Measurements from ENCODE around the gene RIIAD1.
A peak's percentile ranks its signal among the peaks of the same experiment; 100 is the strongest.

RIIAD1 gene

GRCh38 chr1:151720125-151720524 lies 1.2 kb upstream of the RIIAD1 start:
- Histone ChIP-seq H3K9me3 (no peaks in the 10 kb centered on the region), H3K4me3 (ENCODE audit: low read depth in 1 of 2, low read length in 1 of 2) (peak overlapping the region in 1 of 2 experiments; percentile 71), H3K27me3 (peaks cover 99% of the 10 kb centered on the region), H3K27ac (no peak overlapping the region), H3K4me1 (ENCODE audit: control insufficient read depth in 1 of 2, insufficient read depth in 1 of 2, low read depth in 1 of 2, low read length in 1 of 2) (peaks cover 17 to 22% of the 10 kb centered on the region in 2 experiments), H3K36me3 (no peaks in the 10 kb centered on the region)
- no peak for TF ChIP-seq CTCF (IDR thresholded peaks at IDR 0.05)

GRCh38 chr1:151720554-151720953 lies 768 bp upstream of the RIIAD1 start:
- peaks cover 99% of the 10 kb centered on the region for H3K27me3 ChIP-seq
- no peaks in the 10 kb centered on the region for H3K36me3 ChIP-seq
- H3K4me1 ChIP-seq (ENCODE audit: control insufficient read depth in 1 of 2, insufficient read depth in 1 of 2, low read depth in 1 of 2, low read length in 1 of 2), result peaks cover 17 to 22% of the 10 kb centered on the region in 2 experiments
- no peaks in the 10 kb centered on the region for H3K9me3 ChIP-seq
- H3K27ac ChIP-seq, result peak overlapping the region; percentile 56
- TF ChIP-seq CTCF (IDR thresholded peaks at IDR 0.05), result no peak
- peak overlapping the region; percentile 37 to 71 for H3K4me3 ChIP-seq (ENCODE audit: low read depth in 1 of 2, low read length in 1 of 2)

GRCh38 chr1:151721788-151722510 lies 627 bp downstream of the RIIAD1 start:
- H3K36me3 ChIP-seq, result no peaks in the 10 kb centered on the region
- peaks cover 99% of the 10 kb centered on the region for H3K27me3 ChIP-seq
- TF ChIP-seq CTCF (IDR thresholded peaks at IDR 0.05), result no peak
- peaks cover 17 to 22% of the 10 kb centered on the region in 2 experiments for H3K4me1 ChIP-seq (ENCODE audit: control insufficient read depth in 1 of 2, insufficient read depth in 1 of 2, low read depth in 1 of 2, low read length in 1 of 2)
- H3K4me3 ChIP-seq (ENCODE audit: low read depth in 1 of 2, low read length in 1 of 2), result peak overlapping the region; percentile 50 to 71
- H3K27ac ChIP-seq, result no peak overlapping the region
- H3K9me3 ChIP-seq, result no peaks in the 10 kb centered on the region

- Histone ChIP-seq H3K27me3 (peaks cover 99% of the 10 kb centered on the region), H3K9me3 (no peaks in the 10 kb centered on the region), H3K27ac (no peak overlapping the region), H3K36me3 (no peaks in the 10 kb centered on the region), H3K4me3 (ENCODE audit: low read depth in 1 of 2, low read length in 1 of 2) (no peak overlapping the region), H3K4me1 (ENCODE audit: control insufficient read depth in 1 of 2, insufficient read depth in 1 of 2, low read depth in 1 of 2, low read length in 1 of 2) (peaks cover 17 to 22% of the 10 kb centered on the region in 2 experiments)
- TF ChIP-seq CTCF (IDR thresholded peaks at IDR 0.05), result no peak
Measured at GRCh38 chr1:151723726-151724370, 2.5 kb downstream of the RIIAD1 start.

- H3K4me3 ChIP-seq (ENCODE audit: low read depth in 1 of 2, low read length in 1 of 2), result no peak overlapping the region
- H3K4me1 ChIP-seq (ENCODE audit: control insufficient read depth in 1 of 2, insufficient read depth in 1 of 2, low read depth in 1 of 2, low read length in 1 of 2), result no peaks in the 10 kb centered on the region
- H3K27me3 ChIP-seq, result peaks cover 98% of the 10 kb centered on the region
- TF ChIP-seq CTCF (IDR thresholded peaks at IDR 0.05), result no peak
- no peak overlapping the region for H3K27ac ChIP-seq
- no peaks in the 10 kb centered on the region for H3K36me3 ChIP-seq
- no peaks in the 10 kb centered on the region for H3K9me3 ChIP-seq
Measured at GRCh38 chr1:151728151-151729054, 7.1 kb downstream of the RIIAD1 start.

Data from neutrophil (primary cell).